GM12801 (cell line): ENCODE measurements around the gene SCN1A.

Experiments
- CTCF ChIP-seq: IDR thresholded peaks from one replicate; pipeline ENCODE4 v1.5.1; 2011; ENCODE audit warnings: control low read depth; ENCODE audit not compliant: insufficient read length; ENCODE audit errors: extremely low read depth

Gene SCN1A

DNA sequence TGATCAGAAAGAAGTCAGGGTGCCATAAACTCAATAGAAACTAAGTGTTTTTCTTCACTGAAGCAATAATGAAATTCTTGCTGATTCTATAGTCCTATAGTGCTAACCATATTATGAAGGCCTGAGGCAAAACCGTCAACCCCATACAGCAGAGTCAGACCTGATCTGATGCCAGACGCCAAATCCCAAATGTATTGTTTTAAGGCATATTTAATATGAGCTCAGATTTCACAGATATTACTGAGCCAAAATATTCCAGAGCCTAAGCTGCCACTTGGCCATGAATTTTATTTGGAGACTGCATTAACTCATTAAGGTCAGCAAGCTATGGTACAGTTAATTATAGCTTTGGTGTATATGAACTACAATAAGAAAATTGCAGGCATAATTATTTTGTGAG, 53.4 kb downstream of the SCN1A start:
- no peak for TF ChIP-seq CTCF

DNA sequence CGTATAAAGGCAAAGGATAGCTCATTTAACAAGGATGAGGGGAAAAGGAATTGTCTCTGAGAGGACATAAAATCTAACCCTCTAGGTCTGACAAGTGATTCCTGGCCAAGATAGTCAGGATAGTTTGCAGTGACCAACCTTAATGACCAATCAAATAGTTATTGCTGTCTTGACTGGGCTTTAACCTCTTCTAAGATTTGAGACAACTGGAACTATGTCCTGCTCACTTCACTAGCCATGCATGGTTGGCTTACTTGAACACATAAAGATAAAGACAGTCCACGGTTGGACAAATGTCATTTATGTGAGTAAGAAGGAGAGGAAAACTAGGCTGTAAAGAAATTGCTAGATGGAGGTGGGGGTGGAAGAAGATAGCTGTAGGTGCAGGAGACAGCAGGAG, 53.8 kb downstream of the SCN1A start:
- no peak for TF ChIP-seq CTCF

GRCh38 chr2:166070231-166070630, 57.6 kb downstream of the SCN1A start:
- no peak for TF ChIP-seq CTCF

DNA sequence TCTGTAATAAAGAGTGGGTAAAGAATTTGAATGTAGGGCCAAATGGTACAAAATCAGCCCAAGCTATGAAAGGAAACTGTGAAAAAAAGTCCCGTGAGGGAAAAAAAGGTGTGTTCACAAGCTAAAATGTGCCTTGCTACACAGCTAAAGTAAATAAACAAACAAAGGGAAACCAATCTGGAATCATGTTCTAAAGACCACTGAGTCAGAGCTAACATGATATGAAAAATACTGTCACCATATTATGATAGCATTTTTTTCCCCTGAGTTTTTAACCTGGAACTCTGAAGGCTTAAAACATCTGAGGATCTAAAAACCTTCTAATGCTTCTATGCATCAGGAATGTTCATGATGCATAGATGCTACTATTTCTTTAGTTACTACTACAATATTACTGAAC, 58.8 kb downstream of the SCN1A start:
- TF ChIP-seq CTCF = no peak

- TF ChIP-seq CTCF = no peak
Measured at GRCh38 chr2:166067229-166067628, 60.6 kb downstream of the SCN1A start.

DNA sequence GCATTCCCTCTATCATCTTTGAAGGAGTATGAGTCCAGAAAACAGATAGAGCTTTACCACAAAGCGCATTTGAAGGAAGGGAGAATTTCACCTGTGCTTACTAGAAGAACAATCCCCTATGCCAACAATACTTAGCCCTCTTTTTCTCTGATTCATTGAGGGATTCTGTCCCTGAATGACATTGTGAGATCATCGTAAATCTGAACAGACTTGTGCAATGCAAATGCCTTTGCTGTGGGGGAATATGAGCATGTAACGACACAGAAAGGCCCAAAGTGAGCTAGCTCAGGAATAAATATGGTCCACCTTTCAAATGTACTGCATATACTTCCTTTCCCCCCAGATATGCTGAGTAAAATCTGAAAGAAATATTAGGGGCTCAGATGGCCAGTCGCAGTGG, 67.6 kb downstream of the SCN1A start:
- TF ChIP-seq CTCF = no peak

DNA sequence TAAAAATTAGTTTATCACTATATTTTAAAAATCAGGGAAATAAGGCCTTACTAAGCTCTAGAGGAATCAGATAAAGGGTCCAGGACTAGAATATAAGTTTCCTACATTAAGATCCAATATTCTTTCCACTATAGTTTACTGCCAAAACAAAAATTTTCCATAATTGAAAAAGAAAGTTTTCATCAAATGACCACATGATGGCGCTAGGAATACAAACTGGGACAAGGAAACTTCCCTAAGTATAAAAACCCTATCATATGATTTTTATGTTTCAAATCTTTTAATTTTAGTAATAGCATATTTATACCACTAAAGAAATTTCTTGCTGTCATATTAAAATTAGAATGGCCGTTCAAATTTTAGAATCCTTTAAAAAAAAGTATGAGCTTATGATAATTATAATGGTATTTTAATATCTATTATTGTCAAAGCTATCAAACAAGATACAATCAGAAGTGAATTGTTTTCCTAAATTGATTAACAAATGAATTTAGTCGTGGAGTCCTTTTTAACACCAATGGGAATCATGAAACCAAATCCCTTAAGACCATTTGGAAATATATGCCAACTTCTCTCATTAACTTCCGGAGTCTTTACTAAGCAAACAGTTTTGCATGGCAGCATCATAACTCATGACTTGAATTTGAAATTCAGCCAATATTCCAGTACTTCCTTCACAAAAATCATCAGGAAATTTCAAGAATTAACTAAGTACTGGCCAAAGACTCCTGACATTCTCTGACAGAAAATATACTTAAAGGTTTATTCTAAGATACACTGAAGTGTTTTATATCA, 70.3 kb downstream of the SCN1A start:
- no peak for TF ChIP-seq CTCF
